Astrocyte of the cerebellum (primary cell): ENCODE results near the gene SMIM17.

Experiments
- DNase-seq: peaks from one replicate; pipeline ENCODE4 v3.0.0-alpha.2; 2011; ENCODE audit warnings: low read depth
- H3K4me3 ChIP-seq: 2 replicates; pipeline ENCODE4 v1.5.1; 2011; ENCODE audit warnings: mild to moderate bottlenecking, low read depth, low read length, moderate library complexity
- in situ Hi-C: cut with HindIII; loops from 2 replicates; pipeline ENCODE4 v1.10.0; 2017; ENCODE audit warnings: low sequenced_read_pairs
- TF ChIP-seq, protein P1 (sequence below): IDR thresholded peaks from 2 replicates; pipeline ENCODE4 v1.5.1; 2012; ENCODE audit warnings: low read length, low read depth, moderate library complexity, mild to moderate bottlenecking; ENCODE audit errors: missing control alignments

Gene SMIM17

DNA sequence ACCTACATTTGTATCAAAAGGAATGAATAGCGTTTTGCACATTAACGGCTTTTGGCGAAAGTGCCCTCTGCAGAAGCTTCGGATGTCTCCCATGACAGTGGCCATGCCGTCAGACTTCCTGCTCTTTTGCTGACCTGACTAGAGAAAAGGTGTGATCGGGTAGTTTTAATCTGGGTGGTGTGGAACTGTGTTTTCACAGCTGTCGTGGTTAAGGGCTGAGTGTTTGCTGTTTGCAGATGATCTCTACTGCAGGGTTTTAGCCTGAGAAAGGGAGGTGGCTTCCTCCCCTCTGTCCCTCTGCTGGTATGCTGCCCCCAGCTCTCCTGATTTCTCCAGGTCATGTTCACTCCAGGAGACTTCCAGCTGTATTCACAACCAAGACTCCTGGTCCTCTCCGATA, 25.4 kb upstream of the SMIM17 start:
- H3K4me3 ChIP-seq = no peak overlapping the region
- TF ChIP-seq, protein P1, sequence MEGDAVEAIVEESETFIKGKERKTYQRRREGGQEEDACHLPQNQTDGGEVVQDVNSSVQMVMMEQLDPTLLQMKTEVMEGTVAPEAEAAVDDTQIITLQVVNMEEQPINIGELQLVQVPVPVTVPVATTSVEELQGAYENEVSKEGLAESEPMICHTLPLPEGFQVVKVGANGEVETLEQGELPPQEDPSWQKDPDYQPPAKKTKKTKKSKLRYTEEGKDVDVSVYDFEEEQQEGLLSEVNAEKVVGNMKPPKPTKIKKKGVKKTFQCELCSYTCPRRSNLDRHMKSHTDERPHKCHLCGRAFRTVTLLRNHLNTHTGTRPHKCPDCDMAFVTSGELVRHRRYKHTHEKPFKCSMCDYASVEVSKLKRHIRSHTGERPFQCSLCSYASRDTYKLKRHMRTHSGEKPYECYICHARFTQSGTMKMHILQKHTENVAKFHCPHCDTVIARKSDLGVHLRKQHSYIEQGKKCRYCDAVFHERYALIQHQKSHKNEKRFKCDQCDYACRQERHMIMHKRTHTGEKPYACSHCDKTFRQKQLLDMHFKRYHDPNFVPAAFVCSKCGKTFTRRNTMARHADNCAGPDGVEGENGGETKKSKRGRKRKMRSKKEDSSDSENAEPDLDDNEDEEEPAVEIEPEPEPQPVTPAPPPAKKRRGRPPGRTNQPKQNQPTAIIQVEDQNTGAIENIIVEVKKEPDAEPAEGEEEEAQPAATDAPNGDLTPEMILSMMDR = no peak
- in situ Hi-C loops = no loop called here
- DNase-seq = no peak

DNA sequence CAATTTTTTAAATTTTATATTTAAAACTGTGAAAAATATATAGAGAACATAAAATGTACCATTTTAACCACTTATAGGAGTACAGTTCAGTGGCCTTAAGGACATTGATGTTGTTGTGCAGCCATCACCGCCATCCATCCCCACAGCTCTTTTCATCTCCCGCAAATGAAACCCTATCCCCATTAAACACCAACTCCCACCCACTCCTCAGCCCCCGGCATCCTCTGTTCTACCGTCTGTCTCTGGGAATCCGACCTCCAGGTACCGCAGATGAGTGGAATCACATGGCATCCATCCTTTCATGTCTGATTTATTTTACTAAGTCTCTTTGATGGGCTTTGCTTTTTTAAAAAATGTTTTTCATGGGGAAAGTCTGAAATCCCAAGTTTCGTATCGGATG, 23.8 kb upstream of the SMIM17 start:
- TF ChIP-seq, protein P1 = no peak
- no peak overlapping the region for H3K4me3 ChIP-seq
- in situ Hi-C loops = no loop called here
- DNase-seq = no peak

DNA sequence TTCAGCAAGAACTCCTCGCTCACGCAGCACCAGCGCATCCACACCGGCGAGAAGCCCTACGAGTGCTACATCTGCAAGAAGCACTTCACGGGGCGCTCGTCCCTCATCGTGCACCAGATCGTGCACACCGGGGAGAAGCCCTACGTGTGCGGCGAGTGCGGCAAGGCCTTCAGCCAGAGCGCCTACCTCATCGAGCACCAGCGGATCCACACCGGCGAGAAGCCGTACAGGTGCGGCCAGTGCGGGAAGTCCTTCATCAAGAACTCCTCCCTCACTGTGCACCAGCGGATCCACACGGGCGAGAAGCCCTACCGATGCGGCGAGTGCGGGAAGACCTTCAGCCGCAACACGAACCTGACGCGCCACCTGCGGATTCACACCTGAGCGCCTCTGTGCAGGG, 20.6 kb upstream of the SMIM17 start:
- TF ChIP-seq, protein P1 = no peak
- H3K4me3 ChIP-seq = no peak overlapping the region
- in situ Hi-C loops = no loop called here
- DNase-seq = no peak

DNA sequence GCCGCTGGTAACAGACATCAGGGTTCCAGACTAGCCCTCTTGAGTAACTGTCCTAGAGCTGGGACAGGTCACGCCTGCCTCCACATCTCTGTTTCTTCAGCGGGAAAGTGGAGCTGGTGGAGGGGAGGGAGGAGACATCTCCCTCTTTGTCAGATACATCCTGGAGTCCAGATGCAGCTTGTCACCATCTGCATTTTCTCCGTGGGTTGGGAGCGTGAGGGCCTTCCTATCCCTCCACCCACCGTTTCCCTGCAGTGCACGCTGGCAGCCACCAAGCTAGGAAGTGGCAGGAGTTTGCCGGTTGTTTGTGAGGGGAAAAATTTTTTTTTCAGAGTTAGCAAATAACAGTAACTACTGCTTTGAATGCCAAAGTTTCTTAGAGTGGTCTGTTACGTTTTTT, 20.0 kb upstream of the SMIM17 start:
- TF ChIP-seq, protein P1 = no peak
- in situ Hi-C loops = no loop called here
- no peak for DNase-seq
- no peak overlapping the region for H3K4me3 ChIP-seq

DNA sequence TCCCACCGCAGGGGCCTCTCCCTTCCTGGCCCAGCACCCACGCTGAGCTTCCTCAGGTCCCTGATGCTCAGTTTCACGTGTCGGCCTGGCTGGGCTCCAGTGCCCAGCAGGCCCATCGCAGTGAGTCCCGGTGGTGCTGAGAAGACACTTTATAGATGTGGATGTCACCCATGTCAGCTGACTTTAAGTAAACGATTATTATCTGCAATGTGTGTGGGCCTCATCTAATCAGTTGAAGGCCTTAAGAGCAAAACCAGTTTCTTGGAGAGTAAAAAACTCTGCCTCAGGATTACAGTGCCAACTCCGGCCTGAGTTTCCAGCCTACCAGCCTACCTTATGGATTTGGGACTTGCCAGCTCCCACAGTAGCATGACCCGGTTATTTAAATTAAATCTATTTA, 17.3 kb upstream of the SMIM17 start:
- in situ Hi-C loops = no loop called here
- TF ChIP-seq, protein P1 = no peak
- no peak for DNase-seq

DNA sequence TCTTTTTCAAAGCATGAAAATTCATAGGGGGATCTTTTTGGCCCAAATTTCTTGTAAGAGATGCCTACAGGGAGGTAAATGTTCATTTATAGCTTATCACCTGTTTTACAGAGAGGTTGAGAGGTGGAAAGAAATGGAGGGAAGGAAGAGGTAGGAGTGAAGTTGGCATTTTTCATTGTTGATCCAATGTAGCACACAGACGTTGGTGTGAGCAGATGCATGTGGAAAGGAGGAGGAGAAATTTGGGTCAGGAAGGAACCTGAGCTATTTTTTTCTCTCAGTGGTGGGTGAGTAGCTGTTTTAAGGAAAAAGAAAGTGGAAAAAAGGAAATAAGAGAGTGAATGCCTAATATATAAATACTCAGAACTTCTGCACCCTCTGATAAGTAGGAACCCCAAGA, 9.9 kb upstream of the SMIM17 start:
- in situ Hi-C loops = no loop called here
- TF ChIP-seq, protein P1 = no peak
- no peak overlapping the region for H3K4me3 ChIP-seq
- no peak for DNase-seq

More for the DNA sequence above, 17.3 kb upstream of the SMIM17 start:
- H3K4me3 ChIP-seq = no peak overlapping the region
